ENCODE data around the gene UBE2V1. TPM values are rescaled to one million over a fixed set of nuclear protein-coding genes. Genes with fewer than 3 reads are reported as not detected.

The UBE2V1 gene
- polyA plus RNA-seq, 1 experiment = 171 TPM

DNA sequence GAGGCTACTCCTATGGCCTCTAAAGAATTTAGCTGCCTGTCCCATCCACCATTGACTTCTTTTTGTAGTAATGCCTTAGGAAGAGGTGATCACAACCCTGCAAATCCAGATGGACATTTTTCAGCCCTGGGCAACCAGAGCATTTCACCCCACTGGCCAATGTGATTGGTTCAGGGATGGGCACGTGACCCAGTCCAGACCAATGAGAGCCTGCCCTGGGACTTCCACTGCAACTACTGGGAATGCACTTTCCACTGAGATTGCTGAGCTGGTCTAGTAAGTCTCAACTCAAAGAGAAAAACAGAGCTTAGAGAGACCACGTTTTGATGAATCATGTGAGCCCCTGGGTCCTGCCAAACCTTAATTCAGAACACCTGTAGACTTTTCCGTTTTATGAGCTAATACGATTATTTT lies 8.9 kb upstream of the UBE2V1 start:
- Histone ChIP-seq H3K27ac (ENCODE audit: low read depth, low read length) (no peak overlapping the region), H3K4me3 (ENCODE audit: low read depth, low read length) (no peak overlapping the region), H3K27me3 (ENCODE audit: control insufficient read depth, insufficient read depth, low read length) (no peaks in the 10 kb centered on the region), H3K9me3 (ENCODE audit: control insufficient read depth, insufficient read depth, low read length) (no peaks in the 10 kb centered on the region; the same call in 1 of the 2 replicates)
- DNase-seq (ENCODE audit: low read depth, low spot score) = no peak
- no peak for TF ChIP-seq CTCF (IDR thresholded peaks at IDR 0.05; ENCODE audit: low read depth, low read length)
- POLR2A ChIA-PET = interaction anchor here (2.8 kb wide), 1 partner anchor 44 kb away, joined by 9 read pairs; no protein-coding TSS in a partner anchor
- CTCF ChIA-PET = interaction anchor here (1.0 to 5.4 kb wide), 6 partner anchors 26 to 145 kb away, joined by 3 to 63 read pairs (median 8); no protein-coding TSS in a partner anchor

GRCh38 chr20:50120935-50121693 lies 8.2 kb upstream of the UBE2V1 start:
- H3K4me3 ChIP-seq (ENCODE audit: low read depth, low read length) = no peak overlapping the region
- H3K27ac ChIP-seq (ENCODE audit: low read depth, low read length) = no peak overlapping the region
- DNase-seq (ENCODE audit: low read depth, low spot score) = peak; percentile 36
- H3K27me3 ChIP-seq (ENCODE audit: control insufficient read depth, insufficient read depth, low read length) = no peaks in the 10 kb centered on the region
- no peaks in the 10 kb centered on the region; the same call in 1 of the 2 replicates for H3K9me3 ChIP-seq (ENCODE audit: control insufficient read depth, insufficient read depth, low read length)
- CTCF ChIA-PET = interaction anchor here (0.6 to 5.4 kb wide), 13 partner anchors 8 to 145 kb away, joined by 3 to 63 read pairs (median 4); no protein-coding TSS in a partner anchor
- POLR2A ChIA-PET = interaction anchor here (0.6 to 2.8 kb wide), 5 partner anchors 11 to 132 kb away, joined by 3 to 9 read pairs (median 3); no protein-coding TSS in a partner anchor
- peak; percentile 84 for TF ChIP-seq CTCF (IDR thresholded peaks at IDR 0.05; ENCODE audit: low read depth, low read length)

GRCh38 chr20:50118203-50118602 lies 5.3 kb upstream of the UBE2V1 start:
- no peak for DNase-seq (ENCODE audit: low read depth, low spot score)
- POLR2A ChIA-PET = interaction anchor here (0.7 kb wide), 1 partner anchor 53 kb away, joined by 4 read pairs; no protein-coding TSS in a partner anchor
- no peak overlapping the region for H3K4me3 ChIP-seq (ENCODE audit: low read depth, low read length)
- no peak for TF ChIP-seq CTCF (IDR thresholded peaks at IDR 0.05; ENCODE audit: low read depth, low read length)
- CTCF ChIA-PET = interaction anchor here (5.4 kb wide), 1 partner anchor 52 kb away, joined by 63 read pairs; no protein-coding TSS in a partner anchor
- H3K9me3 ChIP-seq (ENCODE audit: control insufficient read depth, insufficient read depth, low read length) = no peaks in the 10 kb centered on the region
- no peaks in the 10 kb centered on the region for H3K27me3 ChIP-seq (ENCODE audit: control insufficient read depth, insufficient read depth, low read length)
- H3K27ac ChIP-seq (ENCODE audit: low read depth, low read length) = no peak overlapping the region

GRCh38 chr20:50116368-50116999 lies 3.5 kb upstream of the UBE2V1 start:
- POLR2A ChIA-PET = interaction anchor here (0.5 to 1.2 kb wide), 6 partner anchors 13 to 133 kb away, joined by 3 to 6 read pairs (median 4); partner anchors contain the start of gene PEDS1

More at GRCh38 chr20:50116368-50116999, 3.5 kb upstream of the UBE2V1 start:
- CTCF ChIA-PET = interaction anchor here (0.8 to 1.8 kb wide), 7 partner anchors 22 to 138 kb away, joined by 3 to 15 read pairs (median 5); no protein-coding TSS in a partner anchor
- H3K27ac ChIP-seq (ENCODE audit: low read depth, low read length) = no peak overlapping the region
- TF ChIP-seq CTCF (IDR thresholded peaks at IDR 0.05; ENCODE audit: low read depth, low read length) = no peak
- H3K27me3 ChIP-seq (ENCODE audit: control insufficient read depth, insufficient read depth, low read length) = no peaks in the 10 kb centered on the region
- no peak for DNase-seq (ENCODE audit: low read depth, low spot score)
- no peaks in the 10 kb centered on the region for H3K9me3 ChIP-seq (ENCODE audit: control insufficient read depth, insufficient read depth, low read length)
- H3K4me3 ChIP-seq (ENCODE audit: low read depth, low read length) = peak overlapping the region; percentile 43
